SK-N-SH (cell line): ENCODE data around the gene SRP14.

Experiments used
- FOXM1 ChIP-seq: IDR thresholded peaks from 2 replicates; pipeline ENCODE4 v1.4.0; 2012; ENCODE audit warnings: low read depth, mild to moderate bottlenecking
- MAX ChIP-seq: IDR thresholded peaks from 2 replicates; pipeline ENCODE4 v1.4.0; 2012; ENCODE audit warnings: low read depth
- POLR2AphosphoS5 ChIP-seq: IDR thresholded peaks from 2 replicates; pipeline ENCODE4 v1.6.1; 2012; ENCODE audit warnings: low read depth, low read length
- RAD21 ChIP-seq: IDR thresholded peaks from 2 replicates; pipeline ENCODE4 v1.6.1; 2012; ENCODE audit warnings: mild to moderate bottlenecking, low read length
- RFX5 ChIP-seq: IDR thresholded peaks from 2 replicates; pipeline ENCODE4 v1.6.1; 2012; ENCODE audit warnings: mild to moderate bottlenecking, improper control_type of control experiment, low read length
- SMC3 ChIP-seq: IDR thresholded peaks from 2 replicates; pipeline ENCODE4 v1.6.1; 2012; ENCODE audit warnings: low read depth, low read length, improper control_type of control experiment
- YY1 ChIP-seq: IDR thresholded peaks from 2 replicates; pipeline ENCODE4 v1.4.0; 2012; ENCODE audit warnings: low read depth, mild to moderate bottlenecking
- TF ChIP-seq, protein P1 (sequence below): fragments of 200-600 bp; sonication (generic); IDR thresholded peaks from 2 replicates; pipeline ENCODE4 v1.6.1; 2017; ENCODE audit warnings: antibody characterized with exemption, mild to moderate bottlenecking, moderate library complexity
- TF ChIP-seq, protein P2 (sequence below): IDR thresholded peaks from 2 replicates; pipeline ENCODE4 v1.6.1; 2012; ENCODE audit warnings: mild to moderate bottlenecking, low read depth, low read length, moderate library complexity

- TF ChIP-seq, protein P1, sequence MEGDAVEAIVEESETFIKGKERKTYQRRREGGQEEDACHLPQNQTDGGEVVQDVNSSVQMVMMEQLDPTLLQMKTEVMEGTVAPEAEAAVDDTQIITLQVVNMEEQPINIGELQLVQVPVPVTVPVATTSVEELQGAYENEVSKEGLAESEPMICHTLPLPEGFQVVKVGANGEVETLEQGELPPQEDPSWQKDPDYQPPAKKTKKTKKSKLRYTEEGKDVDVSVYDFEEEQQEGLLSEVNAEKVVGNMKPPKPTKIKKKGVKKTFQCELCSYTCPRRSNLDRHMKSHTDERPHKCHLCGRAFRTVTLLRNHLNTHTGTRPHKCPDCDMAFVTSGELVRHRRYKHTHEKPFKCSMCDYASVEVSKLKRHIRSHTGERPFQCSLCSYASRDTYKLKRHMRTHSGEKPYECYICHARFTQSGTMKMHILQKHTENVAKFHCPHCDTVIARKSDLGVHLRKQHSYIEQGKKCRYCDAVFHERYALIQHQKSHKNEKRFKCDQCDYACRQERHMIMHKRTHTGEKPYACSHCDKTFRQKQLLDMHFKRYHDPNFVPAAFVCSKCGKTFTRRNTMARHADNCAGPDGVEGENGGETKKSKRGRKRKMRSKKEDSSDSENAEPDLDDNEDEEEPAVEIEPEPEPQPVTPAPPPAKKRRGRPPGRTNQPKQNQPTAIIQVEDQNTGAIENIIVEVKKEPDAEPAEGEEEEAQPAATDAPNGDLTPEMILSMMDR, result no peak
- TF ChIP-seq RFX5 (no peak), MAX (no peak), SMC3 (no peak), RAD21 (no peak), FOXM1 (no peak), YY1 (no peak), POLR2AphosphoS5 (no peak)
- TF ChIP-seq, protein P2, sequence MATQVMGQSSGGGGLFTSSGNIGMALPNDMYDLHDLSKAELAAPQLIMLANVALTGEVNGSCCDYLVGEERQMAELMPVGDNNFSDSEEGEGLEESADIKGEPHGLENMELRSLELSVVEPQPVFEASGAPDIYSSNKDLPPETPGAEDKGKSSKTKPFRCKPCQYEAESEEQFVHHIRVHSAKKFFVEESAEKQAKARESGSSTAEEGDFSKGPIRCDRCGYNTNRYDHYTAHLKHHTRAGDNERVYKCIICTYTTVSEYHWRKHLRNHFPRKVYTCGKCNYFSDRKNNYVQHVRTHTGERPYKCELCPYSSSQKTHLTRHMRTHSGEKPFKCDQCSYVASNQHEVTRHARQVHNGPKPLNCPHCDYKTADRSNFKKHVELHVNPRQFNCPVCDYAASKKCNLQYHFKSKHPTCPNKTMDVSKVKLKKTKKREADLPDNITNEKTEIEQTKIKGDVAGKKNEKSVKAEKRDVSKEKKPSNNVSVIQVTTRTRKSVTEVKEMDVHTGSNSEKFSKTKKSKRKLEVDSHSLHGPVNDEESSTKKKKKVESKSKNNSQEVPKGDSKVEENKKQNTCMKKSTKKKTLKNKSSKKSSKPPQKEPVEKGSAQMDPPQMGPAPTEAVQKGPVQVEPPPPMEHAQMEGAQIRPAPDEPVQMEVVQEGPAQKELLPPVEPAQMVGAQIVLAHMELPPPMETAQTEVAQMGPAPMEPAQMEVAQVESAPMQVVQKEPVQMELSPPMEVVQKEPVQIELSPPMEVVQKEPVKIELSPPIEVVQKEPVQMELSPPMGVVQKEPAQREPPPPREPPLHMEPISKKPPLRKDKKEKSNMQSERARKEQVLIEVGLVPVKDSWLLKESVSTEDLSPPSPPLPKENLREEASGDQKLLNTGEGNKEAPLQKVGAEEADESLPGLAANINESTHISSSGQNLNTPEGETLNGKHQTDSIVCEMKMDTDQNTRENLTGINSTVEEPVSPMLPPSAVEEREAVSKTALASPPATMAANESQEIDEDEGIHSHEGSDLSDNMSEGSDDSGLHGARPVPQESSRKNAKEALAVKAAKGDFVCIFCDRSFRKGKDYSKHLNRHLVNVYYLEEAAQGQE, result no peak
These were observed 29.1 kb upstream of the SRP14 start for GRCh38 chr15:40067921-40068624.
